ENCODE measurements around the gene NSUN7.

- TF ChIP-seq CTCF (IDR thresholded peaks at IDR 0.05) (no peak), POLR2A (IDR thresholded peaks at IDR 0.05) (no peak)
These were observed 59.2 kb downstream of the NSUN7 start for GRCh38 chr4:40808926-40809457.

Measured in uterus (tissue), 2 donors.